HG02759 (cell line): ENCODE results near the gene IDH3B.
"Not testable (repeated sequence)": the region's sequence is repeated elsewhere in the genome, so short reads cannot be mapped to it uniquely, and the experiment has no call there.

Source experiments
- ATAC-seq: cut with Tn5 transposase; IDR thresholded peaks from one replicate; pipeline ENCODE4 v1.9.1; 2021; ENCODE audit warnings: mild to moderate bottlenecking, moderate library complexity; ENCODE audit not compliant: unreplicated experiment

The IDH3B gene

DNA sequence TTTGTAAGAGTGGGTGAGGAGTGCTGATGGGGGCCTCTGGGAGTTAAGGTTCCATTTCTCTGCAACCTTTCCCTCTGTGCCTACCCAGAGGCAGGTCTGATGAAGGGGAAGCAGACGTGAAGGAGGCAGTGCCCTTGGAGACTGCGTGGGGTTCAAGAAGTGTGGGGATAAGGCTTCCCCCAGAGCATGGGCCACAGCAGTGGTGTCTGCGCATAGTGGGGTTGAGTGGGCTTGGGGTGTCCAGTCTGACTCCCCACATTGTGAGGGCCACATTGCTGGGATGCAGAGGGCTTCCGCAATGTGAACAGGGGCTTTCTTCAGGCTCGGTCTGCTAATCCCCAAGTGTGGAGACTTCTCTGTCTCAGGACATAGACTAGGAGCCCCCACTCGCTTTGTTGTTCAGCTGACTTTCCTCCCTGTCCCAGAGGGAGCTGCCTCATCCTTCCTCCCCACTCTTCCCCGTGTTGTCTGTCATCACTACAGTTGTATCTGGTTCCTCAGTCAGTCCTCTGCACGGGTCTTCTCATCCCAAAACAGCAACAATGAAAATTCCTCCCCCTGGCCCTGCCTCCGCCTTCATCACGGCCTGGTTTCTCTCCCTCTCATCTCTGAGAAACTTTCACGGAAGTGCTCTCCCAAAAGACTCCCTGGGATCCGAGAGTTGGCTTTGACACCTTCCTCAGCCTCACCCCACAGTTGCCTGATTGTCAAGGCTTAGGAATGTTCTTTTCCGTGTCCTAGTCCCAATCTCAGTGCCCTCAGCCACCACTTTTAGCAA, 31.4 kb upstream of the IDH3B start:
- ATAC-seq: no peak

DNA sequence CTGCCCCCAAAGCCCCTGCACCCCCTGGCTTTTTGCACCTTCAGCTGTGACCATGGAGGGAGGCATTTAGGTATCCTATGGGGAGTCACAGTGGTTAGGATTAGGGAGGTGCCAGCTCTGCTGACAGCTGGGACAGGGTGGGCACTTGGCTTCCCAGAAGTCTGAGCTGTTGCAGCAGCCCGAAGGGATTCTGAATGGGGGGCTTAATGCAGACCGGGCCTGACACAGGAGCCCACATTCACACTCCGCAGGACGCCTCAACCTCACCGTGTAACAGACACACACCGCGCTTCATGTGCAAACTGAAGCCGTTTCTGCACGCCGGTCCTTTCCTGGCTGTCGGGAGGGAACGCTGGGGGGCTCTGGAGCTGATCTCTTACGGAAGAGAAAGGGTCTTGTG, 30.5 kb upstream of the IDH3B start:
- no peak for ATAC-seq

DNA sequence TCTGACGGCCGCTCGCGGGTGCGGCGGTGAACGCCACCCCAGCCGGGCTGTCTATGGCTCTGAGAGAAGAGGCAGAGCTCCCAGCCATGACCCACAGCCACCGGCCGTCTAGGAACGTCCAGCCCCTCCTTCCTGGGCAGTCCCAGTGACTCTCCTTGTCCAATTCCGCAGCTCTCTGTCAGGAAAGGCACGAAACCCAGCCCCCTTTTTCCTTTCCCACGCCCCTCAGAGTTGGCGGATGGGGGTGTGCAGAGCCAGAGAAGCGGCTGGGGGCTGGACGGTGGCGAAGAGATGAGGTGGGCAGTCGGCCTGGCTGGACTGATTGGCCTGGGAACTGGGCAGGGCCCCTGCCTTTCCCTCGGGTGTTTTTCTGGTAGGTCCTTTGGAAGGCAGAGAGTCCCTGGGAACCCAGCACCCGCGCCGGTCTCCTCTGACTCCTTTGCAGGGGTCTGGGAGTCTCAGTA, 30.0 kb upstream of the IDH3B start:
- ATAC-seq: no peak

GRCh38 chr20:2693286-2694007, 29.4 kb upstream of the IDH3B start:
- peak; percentile 33 for ATAC-seq

GRCh38 chr20:2692886-2693285, 28.9 kb upstream of the IDH3B start:
- peak; percentile 30 for ATAC-seq

DNA sequence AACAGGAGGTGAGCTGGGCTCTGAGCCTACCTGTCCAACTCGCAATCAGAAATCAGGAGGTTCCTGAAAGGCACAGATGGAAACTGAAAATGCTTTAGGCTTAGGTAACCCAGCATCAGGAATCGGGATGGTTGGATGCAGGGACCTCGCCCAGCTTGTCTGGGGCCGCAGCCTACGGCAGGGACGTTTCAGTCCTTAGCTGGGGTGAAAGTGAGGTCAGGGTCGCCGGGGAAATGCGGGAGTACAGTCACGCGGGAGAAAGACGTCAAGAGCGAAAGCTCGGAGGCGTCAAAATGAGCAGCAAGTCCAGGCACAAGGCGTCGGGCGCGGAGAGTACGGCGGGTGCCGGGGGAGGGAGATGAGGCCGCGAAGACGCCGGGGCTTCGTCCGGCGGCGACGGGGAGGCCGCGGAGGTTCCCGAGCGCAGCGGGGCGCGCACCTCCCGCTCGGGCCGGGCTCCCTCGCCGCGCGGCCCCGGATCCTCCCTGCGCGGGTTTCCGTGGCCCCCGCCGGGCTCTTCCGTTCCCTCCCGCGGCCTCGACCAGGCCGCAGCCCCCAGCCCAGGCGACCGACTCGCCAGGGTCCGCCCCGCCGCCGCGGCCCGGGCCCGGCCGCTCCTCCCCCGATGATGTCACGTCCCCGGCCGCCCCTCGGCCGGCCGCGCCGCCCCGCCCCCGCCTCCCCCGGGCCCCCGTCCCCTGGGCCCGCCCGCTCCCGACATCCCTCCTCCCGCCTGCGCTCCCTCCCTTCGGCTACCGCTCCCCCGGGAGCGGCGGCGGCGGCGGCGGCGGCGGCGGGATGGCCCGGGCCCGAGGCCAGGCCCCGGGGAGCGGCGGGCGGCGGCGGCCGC, 28.2 kb upstream of the IDH3B start, which contains the start of gene EBF4:
EBF4 (plus strand) TSS at position 745 of the 850 bp plus-strand sequence. CDS start 866 bp downstream, outside the sequence.
- peak; percentile 35 for ATAC-seq

DNA sequence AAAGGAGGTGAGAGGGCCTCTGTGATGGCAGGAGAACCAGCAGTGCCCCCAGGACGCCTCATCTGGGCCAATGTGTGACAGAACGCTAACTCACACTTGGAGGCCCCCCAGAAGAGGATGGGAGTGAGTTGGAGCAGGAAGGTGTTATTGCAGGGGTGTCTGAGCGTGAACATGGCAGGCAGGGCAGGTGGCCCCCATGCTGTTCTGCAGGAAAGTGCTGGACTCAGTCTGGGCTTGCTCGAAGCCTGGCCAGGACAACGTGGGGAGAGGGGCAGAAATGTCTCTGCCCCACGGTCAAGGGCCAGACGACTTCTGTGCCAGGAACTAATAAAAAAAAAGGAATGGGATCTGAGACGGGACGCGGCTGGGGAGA, 27.6 kb upstream of the IDH3B start:
- ATAC-seq: no peak

GRCh38 chr20:2691127-2691526, 27.1 kb upstream of the IDH3B start:
- ATAC-seq: no peak

DNA sequence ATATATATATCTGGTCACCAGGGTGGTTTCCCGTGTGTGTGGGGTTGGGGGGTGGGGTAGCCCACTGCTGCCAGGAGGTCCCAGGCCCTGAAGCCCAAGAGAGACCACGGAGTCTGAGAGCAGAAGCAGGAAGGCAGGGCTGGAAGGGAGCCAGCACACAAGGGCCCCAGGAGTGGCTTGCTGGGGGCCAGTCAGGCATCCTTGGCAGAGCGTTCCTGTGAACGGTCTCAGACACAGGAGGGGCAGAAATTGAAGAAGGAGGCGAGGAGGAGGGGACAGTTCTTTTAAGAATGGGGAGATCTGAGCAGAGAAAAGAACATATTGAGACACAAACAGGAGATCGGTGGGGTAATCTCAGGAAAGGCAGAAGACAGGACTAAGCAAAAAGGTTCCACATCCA, 26.7 kb upstream of the IDH3B start:
- ATAC-seq: no peak

DNA sequence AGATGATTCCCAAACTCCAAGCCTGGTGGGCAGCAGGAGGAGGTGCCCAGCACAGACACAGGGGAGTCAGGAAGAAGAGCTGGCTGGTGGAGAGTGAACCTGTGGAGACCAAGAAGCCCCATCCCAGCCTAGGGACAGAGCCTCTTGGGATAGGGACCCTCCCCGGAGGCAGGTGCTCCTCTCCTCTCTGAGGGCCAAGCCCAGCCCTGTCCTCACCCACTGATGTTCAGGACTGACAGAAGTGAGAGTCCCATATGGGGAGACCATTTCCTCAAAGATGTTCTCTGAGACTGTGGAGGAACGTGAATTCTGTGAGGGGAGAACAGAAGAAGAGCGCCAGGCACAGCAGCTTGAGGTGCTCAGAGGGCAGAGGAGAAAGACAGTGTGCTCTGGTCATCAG, 26.2 kb upstream of the IDH3B start:
- no peak for ATAC-seq

- no peak for ATAC-seq
These were observed 24.1 kb upstream of the IDH3B start for GRCh38 chr20:2688041-2688591.

GRCh38 chr20:2687514-2687913, 23.5 kb upstream of the IDH3B start:
- no peak for ATAC-seq

- ATAC-seq: not testable (repeated sequence)
These were observed 20.8 kb upstream of the IDH3B start for GRCh38 chr20:2684817-2685216.

DNA sequence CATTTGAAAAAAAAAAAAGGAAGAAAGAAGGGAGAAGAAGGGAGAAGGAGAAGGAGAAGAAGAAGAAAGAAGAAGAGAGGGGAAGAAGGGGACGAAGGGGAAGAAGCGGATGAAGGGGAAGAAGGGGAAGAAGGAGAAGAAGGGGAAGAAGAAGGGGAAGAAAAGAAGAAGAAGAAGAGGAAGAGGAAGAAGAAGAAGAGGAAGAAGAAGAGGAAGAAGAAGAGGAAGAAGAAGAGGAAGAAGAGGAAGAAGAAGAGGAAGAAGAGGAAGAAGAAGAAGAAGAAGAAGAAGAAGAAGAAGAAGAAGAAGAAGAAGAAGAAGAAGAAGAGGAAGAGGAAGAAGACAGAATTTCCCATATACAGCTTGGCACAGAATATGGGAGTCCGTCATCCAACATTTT, 18.0 kb upstream of the IDH3B start:
- ATAC-seq: not testable (repeated sequence)

DNA sequence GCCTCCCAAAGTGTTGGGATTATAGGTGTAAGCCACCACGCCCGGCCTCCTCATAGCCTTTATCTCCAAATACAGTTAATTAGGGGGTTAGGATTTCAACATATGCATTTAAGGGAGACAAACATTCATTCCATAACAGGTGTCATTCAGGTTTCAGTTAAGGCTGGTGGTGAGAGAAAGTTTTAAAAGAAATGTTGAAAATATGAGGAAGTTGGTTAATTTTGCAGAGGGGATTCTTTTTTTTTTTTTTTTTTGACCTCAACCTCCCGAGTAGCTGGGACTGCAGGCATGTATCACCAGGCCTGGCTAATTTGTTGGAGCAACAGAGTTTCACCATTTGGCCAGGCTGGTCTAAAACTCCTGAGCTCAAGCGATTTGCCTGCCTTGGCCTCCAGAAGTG, 16.0 kb upstream of the IDH3B start:
- ATAC-seq: no peak

DNA sequence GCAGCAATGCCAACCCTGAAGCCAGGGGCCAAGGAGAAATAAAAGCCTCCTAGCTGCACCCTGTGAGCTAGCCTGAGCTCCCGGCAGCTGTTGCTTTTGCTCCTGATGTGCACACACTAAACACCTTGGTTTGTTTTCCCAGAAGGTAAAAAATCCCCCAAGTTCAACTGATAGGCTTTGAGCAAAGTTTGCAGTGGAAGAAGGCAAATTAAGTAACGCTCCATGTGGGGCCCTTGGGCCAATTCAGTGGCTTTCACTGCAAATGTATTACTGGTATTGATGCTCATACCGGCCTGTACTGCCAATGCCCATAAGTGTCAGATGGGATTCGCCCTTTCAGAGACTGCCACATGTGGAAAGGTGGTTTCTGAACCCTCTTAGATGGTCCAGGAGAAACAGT, 9.4 kb upstream of the IDH3B start:
- ATAC-seq: no peak

- ATAC-seq: no peak
These were observed 8.4 kb upstream of the IDH3B start for GRCh38 chr20:2672446-2672845.

GRCh38 chr20:2671977-2672376, 8.0 kb upstream of the IDH3B start:
- ATAC-seq: no peak

DNA sequence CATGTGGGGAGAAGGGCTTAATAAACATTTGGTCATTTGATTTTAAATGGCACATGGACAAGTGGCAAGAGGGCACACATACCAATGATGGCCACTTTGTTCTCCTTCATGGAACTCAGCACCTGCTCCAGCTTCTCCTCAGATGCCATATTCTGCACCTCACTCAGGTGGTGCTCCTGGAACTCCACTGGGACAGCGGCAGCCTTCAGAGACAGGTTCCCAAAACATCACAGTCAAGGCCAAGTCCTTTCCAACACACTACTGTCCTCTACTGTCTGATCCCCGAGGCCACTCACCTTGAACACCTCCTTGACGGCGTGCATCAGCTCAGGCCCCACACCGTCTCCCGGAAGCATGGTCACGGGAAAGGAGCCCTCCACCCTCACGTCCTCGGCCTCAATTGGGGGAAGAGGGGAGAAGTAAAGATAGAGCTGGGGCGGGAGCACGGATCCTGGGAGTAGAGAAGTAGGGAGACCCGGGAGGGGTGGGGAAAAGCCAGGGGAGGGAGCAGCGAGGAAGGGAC, 591 bp downstream of the IDH3B start:
- no peak for ATAC-seq

- ATAC-seq: no peak
These were observed 4.5 kb downstream of the IDH3B start for GRCh38 chr20:2659547-2659946.
